ENCODE measurements around the gene ITPR2.
"Not testable (repeated sequence)": the region's sequence is repeated elsewhere in the genome, so short reads cannot be mapped to it uniquely, and the experiment has no call there.

Gene ITPR2

DNA sequence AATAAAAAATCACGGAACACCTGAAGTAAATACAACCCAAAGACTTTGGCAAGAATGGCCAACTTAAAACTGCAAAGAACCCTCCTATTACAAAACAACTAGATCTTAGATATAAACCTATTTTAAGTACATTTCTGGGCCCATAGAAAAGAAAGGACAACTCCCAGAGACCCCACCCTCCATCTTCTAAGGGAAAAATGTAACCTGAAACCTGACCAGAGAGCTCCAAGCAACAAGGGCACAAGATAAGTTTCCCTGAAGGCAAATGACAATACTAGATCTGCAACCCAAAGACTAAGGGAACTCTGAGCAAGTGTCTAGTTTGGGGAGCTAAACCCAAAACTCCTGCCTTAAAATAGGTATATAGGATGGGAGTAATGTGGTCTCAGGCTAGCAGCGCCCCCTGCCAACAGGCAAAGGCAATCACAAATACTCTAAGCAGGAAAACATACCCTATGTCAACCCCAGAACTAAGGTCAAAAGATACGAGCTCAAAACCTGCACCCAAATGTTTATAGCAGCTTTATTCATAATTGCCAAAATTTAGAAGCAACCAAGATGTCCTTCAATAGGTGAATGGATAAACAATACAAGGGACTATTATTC is 218.9 kb downstream of the ITPR2 start:
- no peak for DNase-seq

DNA sequence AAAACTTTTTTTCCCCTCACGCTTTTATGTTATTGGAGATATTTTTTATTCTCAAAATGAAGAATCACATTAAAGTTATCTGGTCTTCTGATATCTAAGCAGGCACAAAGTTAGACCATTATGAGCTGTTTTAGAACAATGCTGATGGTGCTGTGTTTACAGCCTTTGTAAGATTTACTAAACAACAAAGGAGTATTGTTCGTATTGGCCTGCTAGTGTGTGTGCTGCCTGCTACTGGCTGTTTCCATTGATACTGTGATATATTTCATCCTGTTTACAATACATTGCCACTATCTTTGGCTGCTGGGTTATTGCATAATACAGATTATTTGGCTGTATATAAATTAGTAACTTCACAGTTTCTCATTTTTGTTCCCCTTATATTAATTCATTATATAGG is 220.8 kb downstream of the ITPR2 start:
- no peak for DNase-seq

DNA sequence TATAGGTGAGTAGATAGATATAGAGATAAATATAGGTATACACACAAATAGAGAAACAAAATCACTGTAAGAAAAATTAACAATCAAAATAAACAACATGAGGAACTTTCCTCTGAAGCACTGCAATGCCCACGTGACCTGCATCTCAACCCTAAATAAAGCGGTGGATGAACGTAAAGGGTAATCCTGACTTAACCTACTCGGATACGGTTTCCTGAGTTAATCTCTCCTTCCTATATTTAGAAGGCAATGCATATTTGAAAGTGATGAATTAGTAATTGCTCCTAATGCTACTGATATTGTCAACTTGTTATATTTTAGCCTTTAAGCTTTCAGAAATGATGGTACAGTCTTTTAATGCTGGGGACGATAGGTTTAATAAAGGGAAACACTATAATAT is 221.4 kb downstream of the ITPR2 start:
- DNase-seq, result no peak

DNA sequence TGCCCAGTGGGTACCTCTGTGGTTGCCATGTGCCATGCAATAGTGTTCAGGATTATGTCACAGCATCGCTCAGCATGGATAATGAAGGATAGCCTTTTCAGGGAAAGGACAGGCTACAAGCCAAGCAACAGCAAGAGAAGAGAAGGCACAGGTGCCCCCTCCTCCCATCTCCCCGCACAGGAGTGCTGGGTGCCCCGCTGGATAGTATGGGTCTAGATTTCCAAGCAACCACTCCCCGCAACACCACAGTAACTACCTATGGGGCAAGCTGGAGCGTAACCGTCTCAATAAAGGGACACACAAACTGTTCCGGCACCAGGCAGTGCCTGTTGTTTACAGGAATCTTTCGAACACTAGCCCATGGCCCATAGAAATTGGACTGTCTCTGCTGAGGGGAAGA is 222.2 kb downstream of the ITPR2 start:
- no peak for DNase-seq

DNA sequence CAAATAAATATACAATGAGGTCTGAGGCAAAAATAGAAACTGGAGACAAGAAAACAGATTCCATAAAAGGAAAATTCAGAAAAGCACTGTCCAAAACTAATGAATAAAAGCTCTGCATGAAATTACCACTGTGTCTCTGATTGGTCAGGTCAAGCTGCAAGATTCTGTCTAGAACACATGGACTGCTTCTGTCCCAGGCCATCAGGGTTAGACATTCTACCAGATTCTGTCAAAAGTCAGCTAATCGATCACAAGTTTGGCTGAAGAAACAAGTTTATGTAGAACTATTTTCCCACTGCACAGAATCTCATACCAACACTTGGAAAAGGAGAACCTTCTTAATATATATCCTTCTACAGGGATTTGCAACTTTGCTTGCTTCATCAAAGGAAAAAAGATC is 223.0 kb downstream of the ITPR2 start:
- DNase-seq, result no peak

DNA sequence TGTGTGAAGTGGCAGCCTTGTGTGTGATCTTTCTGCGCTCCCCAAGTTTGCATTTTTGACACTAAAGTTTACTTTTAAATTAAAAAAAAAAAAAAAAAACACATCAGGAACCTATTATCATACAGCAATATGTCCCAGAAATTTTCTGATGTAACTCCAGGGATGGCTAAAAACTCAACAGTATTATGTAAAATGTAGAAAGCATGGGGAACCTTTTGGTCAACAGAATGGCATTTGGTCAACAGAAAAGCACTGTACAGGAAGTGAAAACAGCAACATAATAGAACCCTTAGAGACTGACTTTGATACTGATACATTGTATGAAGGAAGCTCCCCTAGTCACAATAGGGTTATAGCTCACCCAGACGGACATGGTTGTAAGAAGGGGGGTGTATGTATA is 224.3 kb downstream of the ITPR2 start:
- no peak for DNase-seq

DNA sequence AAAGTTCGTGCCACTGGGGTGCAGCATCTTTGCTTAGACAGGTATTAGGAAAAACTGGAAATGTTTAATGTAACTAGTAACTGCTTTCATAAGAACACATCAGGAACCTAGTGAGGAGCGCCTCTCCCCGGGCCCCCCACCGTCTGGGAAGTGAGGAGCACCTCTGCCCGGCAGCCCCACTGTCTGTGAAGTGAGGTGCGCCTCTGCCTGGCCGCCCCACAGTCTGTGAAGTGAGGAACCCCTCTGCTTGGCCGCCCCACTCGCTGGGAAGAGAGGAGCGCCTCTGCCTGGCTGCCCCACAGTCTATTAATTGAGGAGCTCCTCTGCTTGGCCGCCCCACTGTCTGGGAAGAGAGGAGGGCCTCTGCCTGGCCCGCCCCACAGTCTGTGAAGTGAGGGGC is 224.7 kb downstream of the ITPR2 start:
- DNase-seq, result no peak

DNA sequence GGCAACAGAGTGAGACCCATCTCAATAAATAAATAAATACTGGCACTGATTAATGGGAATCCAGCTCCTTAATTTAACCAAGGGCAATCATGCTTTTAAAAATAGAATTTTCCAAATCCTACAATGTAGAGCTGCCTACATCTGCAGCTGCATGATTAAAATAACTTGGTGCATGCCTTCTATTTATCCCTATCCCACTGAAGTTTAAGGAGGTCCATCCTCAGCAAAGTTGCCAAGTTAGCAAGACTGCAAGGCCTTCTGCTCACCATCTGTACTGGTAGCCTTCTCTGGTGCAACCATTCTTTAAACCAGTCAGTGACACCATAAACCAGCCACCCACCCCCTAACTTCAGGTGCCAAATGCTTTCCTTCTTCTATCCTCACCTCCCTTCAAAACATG is 226.1 kb downstream of the ITPR2 start:
- no peak for DNase-seq

DNA sequence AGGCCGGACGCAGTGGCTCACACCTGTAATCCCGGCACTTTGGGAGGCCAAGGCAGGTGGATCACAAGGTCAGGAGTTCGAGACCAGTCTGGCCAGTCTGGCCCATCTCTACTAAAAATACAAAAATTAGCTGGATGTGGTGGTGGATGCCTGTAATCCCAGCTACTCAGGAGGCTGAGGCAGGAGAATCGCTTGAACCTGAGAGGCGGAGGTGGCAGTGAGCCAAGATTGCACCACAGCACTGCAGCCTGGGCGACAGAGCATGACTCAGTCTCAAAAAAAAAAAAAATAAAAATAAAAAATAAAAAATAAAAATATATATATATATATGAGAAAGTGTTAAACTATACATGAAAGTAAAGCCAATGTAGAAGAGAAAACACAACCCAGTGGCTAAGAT is 228.2 kb downstream of the ITPR2 start:
- DNase-seq, result not testable (repeated sequence)

DNA sequence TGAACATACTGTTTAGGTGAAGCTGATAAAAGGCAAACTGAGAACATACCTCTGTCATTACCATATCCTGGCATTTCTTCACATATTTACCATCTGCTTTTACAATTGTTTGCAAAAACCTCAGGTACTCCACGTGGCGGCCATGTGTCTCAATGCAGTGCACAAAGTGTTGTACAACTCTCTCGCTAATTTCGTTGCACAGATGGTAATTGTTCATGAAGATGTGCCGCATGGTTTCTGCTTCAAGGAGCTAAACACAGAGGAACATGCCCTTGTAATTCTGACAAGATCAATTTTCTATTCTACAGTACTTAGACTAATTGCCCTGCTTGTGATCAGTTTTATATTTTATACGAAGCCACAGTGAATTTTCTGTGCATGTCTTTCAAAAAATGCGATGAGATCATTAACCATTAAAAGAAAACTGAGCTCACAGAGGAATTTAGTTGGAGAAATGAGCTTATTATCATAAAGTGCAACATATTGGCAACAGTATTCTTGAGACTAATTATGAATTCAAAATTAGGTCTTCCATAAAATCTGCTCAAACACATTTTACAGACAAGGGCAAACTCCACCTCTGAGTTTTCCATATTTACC is 233.8 kb downstream of the ITPR2 start:
- DNase-seq, result no peak

DNA sequence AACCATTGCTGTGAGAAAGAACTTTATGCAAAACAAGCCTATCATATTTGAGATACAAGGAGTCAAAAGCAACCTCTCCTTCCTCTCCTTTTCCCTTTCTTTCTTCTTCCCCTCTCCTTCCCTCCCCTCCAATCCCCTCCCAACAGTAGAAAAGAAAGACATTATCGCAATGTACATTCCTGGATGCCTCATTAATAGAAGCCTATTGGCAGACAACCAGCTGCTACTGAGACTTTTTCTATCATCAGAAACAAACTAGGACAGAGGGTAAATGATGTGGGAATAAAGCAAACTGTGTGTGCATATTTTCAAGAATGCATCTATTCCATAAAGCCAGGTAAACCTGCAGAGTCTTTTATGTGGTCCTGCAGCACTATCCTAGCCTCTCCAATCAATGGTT is 237.2 kb downstream of the ITPR2 start:
- DNase-seq, result no peak

DNA sequence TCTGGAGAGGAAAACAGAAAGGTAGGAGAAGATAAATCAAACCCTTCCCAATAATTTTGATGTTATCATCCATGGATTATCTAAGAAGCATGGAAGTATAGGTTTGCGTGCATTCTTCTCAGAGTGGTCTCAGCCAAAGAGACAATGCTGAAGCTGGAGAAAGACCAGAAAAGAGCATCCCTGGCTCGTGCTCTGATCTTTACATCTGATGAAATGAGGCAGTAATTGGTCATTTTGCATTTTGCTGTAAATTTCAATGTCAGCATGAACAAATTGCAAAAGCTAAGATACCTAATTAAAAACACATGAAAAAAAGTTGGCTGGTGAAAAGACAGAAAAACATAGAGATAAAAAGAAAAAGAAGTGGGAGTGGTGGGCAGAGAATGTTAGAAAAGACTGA is 252.4 kb downstream of the ITPR2 start:
- DNase-seq, result no peak

DNA sequence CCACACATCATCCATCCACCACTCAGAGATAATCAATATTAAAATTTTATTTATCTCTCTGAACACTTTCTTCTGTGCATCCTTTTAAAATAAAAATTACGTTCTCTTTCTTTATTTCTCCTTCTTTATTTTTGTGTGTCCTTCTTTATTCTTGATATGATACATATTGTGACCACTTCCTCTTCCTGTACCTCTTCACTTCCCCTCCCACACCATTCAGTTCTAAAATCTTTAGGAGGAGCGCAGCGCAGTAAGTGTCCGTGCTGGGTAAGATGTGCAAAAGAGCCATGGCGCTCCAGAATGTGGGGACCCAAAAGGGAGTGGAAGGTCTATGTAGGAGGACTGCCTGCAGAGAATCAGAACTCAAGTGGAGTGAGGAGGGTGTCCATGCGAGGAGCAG is 256.7 kb downstream of the ITPR2 start:
- DNase-seq, result no peak

DNA sequence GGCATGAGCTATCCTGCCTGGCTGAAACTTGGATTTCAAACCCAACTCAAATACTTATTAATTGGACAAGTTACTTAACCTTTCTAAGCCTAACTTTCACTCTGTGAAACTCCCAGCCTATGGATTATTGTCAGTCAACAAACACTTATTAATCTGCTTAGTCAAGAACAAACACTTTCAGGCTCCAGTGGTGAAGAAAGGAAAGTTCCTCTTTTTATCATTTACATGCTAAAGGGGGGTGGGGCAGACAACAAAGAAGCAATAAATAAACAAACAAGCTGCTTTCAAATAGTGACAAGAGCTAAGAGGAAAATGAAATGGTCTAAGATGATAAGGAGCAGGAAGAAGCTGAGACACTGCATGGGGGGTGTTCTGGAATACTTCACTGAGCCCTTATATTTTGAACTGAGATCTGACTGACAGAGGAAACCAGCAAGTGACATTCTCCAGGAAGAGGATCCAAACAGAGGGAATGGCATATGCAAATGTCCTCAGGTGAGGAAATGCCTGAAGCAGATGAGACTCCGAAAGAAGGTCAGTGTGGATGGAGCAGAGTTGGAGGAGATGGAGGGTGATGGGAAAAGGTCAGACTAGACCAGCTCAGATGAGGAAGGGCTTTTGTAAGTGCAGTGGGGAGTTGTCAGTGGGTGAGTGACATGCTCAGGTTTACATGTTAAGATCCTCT is 259.6 kb downstream of the ITPR2 start:
- no peak for DNase-seq

DNA sequence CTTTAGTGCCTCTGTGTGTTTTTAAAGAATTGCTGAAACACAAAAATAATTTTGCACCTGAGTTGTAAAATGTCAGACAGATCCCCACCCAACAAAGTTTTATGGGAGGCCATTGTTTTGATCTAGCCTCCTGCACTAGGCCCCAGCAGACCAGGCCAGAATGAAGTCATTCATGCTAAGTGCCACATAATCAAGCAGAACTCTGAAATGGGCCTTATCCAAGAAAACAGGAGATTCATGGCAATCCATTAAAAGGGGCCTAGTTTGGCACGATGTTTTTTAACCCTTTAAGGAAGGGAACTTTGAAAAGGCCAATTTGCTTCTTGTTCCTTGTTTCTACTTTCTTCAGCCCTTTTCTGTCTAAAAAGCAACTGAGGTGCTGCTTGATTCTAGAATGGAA is 260.9 kb downstream of the ITPR2 start:
- no peak for DNase-seq

DNA sequence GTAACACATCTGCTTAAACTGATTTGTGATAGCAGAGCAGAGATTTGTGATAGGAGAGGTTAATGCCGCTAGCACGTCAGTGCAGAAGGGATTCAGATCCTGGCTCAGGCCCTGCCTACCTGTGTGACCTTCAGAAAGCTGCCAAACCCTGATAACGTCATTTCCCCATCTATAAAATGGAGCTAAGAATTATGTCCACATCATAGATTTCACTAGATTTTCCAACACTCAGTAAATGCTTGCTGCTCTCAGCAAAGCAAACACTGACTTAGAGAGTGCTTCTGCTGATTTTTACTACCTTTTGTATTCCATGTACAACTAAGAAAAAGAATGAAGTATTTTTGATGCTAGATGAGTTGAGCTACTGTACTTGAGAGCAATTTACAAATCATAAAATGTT is 261.4 kb downstream of the ITPR2 start:
- DNase-seq, result no peak

DNA sequence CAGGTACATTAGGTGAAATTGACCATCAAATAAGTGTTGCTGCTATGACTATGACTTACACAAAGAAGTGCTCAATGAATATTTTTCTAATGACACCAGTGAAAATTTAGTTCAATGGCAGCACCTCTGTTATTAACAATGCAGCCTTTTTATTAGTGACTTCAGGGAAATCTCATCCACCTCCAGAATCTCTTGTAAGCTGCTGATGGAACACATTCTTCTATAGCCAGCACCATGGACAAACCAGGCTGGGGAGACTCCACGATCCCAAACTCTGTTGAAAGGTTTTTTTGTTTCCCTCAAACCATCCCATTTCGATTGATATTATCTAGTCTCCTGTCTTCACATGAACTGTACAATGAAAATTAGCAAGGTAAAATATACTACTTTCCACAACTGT is 265.9 kb downstream of the ITPR2 start:
- DNase-seq, result no peak

DNA sequence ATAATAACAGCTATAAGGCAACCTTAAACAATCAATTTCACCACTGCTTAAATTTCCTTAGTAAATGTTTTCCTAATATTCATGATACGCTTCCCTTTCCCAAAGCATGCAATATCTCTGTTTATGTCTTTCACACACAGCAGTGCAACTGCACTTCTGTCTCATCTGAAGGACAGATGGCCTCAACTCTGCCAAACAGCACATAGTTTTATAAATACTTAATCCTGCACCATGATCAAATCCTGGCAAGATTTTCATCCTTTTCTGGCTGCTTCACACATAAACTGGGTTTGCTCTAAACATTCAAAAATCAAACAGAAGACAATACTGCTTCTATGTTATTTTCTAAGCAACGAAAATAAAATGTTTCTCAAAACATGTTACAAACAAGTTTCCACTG is 266.3 kb downstream of the ITPR2 start:
- DNase-seq, result no peak

DNA sequence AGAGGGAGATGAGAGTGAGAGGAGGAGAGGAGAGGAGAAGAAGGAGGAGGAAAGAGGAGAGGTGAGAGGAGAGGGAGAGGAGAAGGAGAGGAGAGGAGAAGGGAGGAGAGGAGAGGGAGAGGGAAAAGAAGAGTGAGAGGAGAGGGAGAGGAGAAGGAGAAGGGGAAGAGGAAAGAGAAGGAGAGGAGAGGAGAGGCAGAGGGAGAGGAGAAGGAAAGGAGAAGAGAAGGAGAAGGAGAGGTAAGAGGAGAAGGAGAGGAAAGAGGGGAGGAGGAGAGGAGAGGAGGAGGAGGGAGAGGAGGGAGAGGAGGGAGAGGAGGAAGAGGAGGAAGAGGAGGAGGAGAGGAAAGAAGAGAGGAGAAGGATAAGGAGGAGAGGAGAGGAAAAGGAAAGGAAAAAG is 266.8 kb downstream of the ITPR2 start:
- no peak for DNase-seq

DNA sequence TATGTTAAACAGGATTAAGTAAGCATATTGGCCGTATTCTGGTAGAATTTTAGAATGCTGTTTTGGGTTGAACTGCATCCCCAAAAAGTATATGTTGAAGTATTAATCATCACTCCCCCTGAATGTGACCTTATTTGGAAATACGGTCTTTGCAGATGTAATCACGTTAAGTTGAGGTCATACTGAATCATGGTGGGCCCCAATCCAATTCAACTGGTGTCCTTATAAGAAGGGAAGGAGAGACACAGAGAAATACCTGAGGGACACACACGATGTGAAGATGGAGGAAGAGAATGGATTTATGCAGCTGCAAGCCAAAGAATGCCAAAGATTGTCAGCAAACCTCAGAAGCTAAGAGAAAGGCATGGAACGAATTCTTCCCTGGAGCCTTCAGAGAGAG is 268.6 kb downstream of the ITPR2 start:
- DNase-seq, result no peak

DNA sequence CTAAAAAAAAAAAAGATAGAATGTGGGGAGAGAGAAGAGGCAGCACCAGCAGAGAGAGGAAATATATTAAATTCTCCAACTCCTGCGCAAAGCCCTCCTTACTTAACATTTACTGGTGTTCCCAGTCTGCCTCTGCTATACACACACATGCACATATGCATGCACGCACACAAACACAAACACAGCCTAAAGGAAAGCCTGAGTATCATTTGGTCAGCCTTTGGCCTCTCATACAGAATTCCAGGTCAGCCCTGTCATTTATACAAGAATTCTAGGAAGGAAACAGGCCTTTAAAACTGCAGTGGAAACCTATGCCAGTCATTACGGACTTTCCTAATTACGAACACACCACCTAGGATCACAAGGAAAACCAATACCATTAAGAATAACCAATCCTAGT is 269.4 kb downstream of the ITPR2 start:
- DNase-seq, result no peak

DNA sequence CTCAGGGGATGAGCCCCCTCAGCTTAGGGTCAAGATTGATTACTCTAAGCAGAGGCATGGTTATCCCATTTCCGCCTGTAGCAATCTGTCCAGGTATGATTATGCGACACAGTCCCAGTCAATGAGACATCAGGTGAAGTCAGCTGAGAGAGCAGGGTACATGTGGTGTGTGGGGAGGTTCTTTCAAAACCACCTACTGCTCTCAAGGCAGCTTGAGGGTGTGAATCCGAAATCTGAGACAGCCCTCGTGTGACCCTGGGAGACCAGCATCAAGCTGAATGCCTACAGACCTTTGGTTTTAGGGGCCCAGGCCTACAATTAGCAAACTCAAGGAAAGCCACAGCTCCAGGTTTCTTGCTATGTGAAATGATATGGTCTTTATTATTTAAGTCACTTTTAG is 275.7 kb downstream of the ITPR2 start:
- DNase-seq, result no peak

DNA sequence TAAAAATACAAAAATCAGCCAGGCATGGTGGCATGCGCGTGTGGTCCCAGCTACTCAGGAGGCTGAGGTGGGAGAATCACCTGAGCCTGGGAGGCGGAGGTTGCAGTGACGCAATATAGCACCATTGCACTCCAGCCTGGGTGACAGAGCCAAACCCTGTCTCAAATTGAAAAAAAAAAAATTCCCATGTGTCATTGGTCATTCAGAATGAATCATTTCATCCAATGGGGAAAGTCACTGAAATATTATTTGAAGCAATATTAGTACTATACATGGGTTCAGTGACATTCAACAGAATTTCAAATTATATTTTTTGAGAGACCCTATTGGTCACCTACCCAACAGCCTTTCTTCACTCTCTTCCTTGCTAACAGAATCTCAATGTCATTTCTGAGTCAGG is 276.1 kb downstream of the ITPR2 start:
- no peak for DNase-seq

DNA sequence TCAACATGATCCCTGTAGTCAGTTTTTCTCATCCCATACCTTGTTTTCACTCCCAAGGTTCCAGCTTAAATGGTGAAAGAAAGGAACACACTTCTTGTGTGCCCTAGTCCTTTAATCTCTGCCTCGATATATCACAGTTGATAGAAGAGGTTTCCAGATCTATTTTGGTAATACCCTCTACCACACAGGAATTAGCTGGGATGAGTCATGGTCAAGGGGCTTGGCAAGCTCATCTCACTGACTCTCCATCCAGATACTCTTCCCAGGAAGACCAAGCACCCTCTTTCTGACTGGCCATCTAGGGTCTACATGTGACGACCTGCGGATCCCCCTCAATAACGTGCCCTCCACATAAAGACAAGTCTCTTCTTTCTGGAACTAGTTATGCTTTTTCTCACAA is 277.9 kb downstream of the ITPR2 start:
- no peak for DNase-seq

DNA sequence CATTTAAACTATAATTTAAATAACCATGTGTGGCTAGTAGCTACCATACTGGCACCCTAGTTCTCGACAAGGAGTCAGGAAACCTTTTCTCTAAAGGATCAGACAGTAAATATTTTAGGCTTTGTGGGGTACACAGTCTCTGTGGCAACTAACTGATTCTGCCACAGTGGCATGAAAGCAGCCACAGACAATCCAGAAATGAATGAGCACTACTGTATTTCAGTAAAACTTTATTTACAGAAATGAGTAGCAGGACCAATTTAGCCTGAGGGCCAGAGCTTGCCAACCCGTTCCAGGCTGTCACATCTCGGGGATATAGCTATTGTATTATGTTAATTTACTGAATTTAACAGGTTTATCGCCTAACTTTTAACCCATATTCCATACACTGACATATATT is 278.7 kb downstream of the ITPR2 start:
- no peak for DNase-seq

All from T-helper 9 cell (primary cell).